OCI-LY1 (cell line): ENCODE results near the gene PHKB.
"Not testable (repeated sequence)": the region's sequence is repeated elsewhere in the genome, so short reads cannot be mapped to it uniquely, and the experiment has no call there.

Experiments used
- EZH2 ChIP-seq: fragments of 200-600 bp; sonication (generic), shearing (Covaris generic); IDR thresholded peaks from 2 replicates; pipeline ENCODE4 v1.8.0; 2017; ENCODE audit warnings: borderline replicate concordance, mixed run types, mild to moderate bottlenecking, antibody characterized with exemption, low read length, moderate library complexity, mixed read lengths
- TF ChIP-seq, protein P1 (sequence below): fragments of 200-600 bp; sonication (generic), shearing (Covaris generic); IDR thresholded peaks from 2 replicates; pipeline ENCODE4 v1.5.1; 2017; ENCODE audit warnings: mild to moderate bottlenecking, antibody characterized with exemption, low read length, moderate library complexity, mixed read lengths

DNA sequence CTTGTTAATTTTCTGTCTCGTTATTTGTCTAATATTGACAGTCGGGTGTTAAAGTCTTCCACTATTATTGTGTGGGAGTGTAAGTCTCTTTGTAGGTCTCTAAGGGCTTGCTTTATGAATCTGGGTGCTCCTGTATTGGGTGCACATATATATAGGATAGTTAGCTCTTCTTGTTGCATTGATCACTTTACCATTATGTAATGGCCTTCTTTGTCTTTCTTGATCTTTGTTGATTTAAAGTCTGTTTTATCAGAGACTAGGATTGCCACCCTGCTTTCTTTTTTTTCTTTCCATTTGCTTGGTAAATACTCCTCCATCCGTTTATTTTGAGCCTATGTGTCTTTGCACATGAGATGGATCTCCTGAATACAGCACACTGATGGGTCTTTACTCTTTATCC is 90.6 kb downstream of the PHKB start:
- TF ChIP-seq, protein P1, sequence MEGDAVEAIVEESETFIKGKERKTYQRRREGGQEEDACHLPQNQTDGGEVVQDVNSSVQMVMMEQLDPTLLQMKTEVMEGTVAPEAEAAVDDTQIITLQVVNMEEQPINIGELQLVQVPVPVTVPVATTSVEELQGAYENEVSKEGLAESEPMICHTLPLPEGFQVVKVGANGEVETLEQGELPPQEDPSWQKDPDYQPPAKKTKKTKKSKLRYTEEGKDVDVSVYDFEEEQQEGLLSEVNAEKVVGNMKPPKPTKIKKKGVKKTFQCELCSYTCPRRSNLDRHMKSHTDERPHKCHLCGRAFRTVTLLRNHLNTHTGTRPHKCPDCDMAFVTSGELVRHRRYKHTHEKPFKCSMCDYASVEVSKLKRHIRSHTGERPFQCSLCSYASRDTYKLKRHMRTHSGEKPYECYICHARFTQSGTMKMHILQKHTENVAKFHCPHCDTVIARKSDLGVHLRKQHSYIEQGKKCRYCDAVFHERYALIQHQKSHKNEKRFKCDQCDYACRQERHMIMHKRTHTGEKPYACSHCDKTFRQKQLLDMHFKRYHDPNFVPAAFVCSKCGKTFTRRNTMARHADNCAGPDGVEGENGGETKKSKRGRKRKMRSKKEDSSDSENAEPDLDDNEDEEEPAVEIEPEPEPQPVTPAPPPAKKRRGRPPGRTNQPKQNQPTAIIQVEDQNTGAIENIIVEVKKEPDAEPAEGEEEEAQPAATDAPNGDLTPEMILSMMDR: not testable (repeated sequence)
- TF ChIP-seq EZH2: not testable (repeated sequence)
